K562 (cell line): Measurements from ENCODE around the gene MCCC1. TPM values are rescaled to one million over a fixed set of nuclear protein-coding genes. Genes with fewer than 3 reads are reported as not detected.

ENCODE experiments used
- CEBPZ ChIP-seq: fragments of 150-350 bp; IDR thresholded peaks from 2 replicates; pipeline ENCODE4 v1.6.1; 2014; ENCODE audit warnings: low read depth, mild to moderate bottlenecking, low read length, borderline replicate concordance
- CXXC5 ChIP-seq: fragments of 250-450 bp; sonication (Bioruptor Pico); IDR thresholded peaks from 2 replicates; pipeline ENCODE4 v1.8.0; 2022; ENCODE audit warnings: inconsistent platforms, mild to moderate bottlenecking, moderate library complexity
- EP400 ChIP-seq: fragments of 450-650 bp; IDR thresholded peaks from 2 replicates; pipeline ENCODE4 v1.6.1; 2017; ENCODE audit warnings: antibody characterized with exemption, mild to moderate bottlenecking, moderate library complexity
- ERF ChIP-seq: fragments of 450-650 bp; formaldehyde crosslinking; IDR thresholded peaks from 2 replicates; pipeline ENCODE4 v1.4.0; 2020; ENCODE audit warnings: mild to moderate bottlenecking, mixed read lengths
- HINFP ChIP-seq: fragments of 450-650 bp; conservative IDR thresholded peaks from 2 replicates; pipeline ENCODE4 v1.6.1; 2016; ENCODE audit warnings: missing genetic modification characterization, low read depth, mild to moderate bottlenecking, control low read depth, missing compliant biosample characterization
- KLF16 ChIP-seq: IDR thresholded peaks from 2 replicates; pipeline ENCODE4 v1.6.1; 2016; ENCODE audit warnings: antibody characterized with exemption
- PRDM10 ChIP-seq: fragments of 450-650 bp; IDR thresholded peaks from 2 replicates; pipeline ENCODE4 v1.6.1; 2018; ENCODE audit not compliant: partially characterized antibody
- SMC3 ChIP-seq: conservative IDR thresholded peaks from 2 replicates; pipeline ENCODE4 v1.6.1; 2011; ENCODE audit warnings: low read depth, low read length, improper control_type of control experiment; ENCODE audit not compliant: insufficient read depth
- TAF1 ChIP-seq: IDR thresholded peaks from 2 replicates; pipeline ENCODE4 v1.6.1; 2011; ENCODE audit warnings: mild to moderate bottlenecking, low read length, moderate library complexity; ENCODE audit not compliant: insufficient read depth, control insufficient read depth, severe bottlenecking; ENCODE audit errors: extremely low read depth
- ZNF609 ChIP-seq: sonication (generic); formaldehyde crosslinking; IDR thresholded peaks from 2 replicates; pipeline ENCODE4 v1.8.1; 2023; ENCODE audit warnings: missing genetic modification reagents, mild to moderate bottlenecking, borderline replicate concordance
- polyA plus RNA-seq, 8 experiments: library from polyadenylated mRNA; depleted of rRNA in 4 of 8; stranded (reverse) in 5 of 8; unstranded in 3 of 8; fragments of >200 nt; fragmentation: Nextera tagmentation in 2 of 8; fragmentation: Illumina TruSeq in 1 of 8; extraction: Ambion mirVana in 2 of 8; extraction: Trizol in 1 of 8; gene quantifications; 2 replicates each; pipeline versions ENCODE4 v1.2.1 to v1.2.3, GENCODE V29; 2011 to 2014; ENCODE audit warnings: inconsistent platforms in 1 of 8, missing spikeins in 1 of 8
- total RNA-seq, 7 experiments: library from RNA; depleted of rRNA in 6 of 7; stranded (reverse); fragments of >200 nt in 6 of 7; fragmentation: Illumina TruSeq in 2 of 7; extraction: Trizol in 2 of 7; gene quantifications; 2 replicates each; pipeline versions ENCODE4 v1.2.1 to v1.2.3, GENCODE V29; 2011 to 2021; ENCODE audit warnings: low replicate concordance in 1 of 7

The MCCC1 gene
- total and polyA plus RNA-seq, 9 of the 15 experiments (the other 6 are each of a cell fraction or from before 2014, with no cell fraction given), result 13.7 to 26.9 (median 23.0) TPM

GRCh38 chr3:183099026-183099837, at the start of gene MCCC1 (continued):
- TF ChIP-seq HINFP, result no peak
- no peak for TF ChIP-seq ERF (CRISPR knock-in tag)
- TF ChIP-seq KLF16, result peak; percentile 68
- TF ChIP-seq PRDM10, result peak; percentile 85
- peak; percentile 86 for TF ChIP-seq TAF1
- 0 out of 2 replicates have a peak, but pooled peaks have one; percentile 32 for TF ChIP-seq ZNF609 (CRISPR knock-in tag)
- no peak for TF ChIP-seq CEBPZ
- peak; percentile 74 for TF ChIP-seq EP400
- TF ChIP-seq SMC3, result no peak
- TF ChIP-seq CXXC5 (CRISPR knock-in tag), result peak; percentile 87
